ENCODE measurements around the gene MED28.

- TF ChIP-seq, protein P1, sequence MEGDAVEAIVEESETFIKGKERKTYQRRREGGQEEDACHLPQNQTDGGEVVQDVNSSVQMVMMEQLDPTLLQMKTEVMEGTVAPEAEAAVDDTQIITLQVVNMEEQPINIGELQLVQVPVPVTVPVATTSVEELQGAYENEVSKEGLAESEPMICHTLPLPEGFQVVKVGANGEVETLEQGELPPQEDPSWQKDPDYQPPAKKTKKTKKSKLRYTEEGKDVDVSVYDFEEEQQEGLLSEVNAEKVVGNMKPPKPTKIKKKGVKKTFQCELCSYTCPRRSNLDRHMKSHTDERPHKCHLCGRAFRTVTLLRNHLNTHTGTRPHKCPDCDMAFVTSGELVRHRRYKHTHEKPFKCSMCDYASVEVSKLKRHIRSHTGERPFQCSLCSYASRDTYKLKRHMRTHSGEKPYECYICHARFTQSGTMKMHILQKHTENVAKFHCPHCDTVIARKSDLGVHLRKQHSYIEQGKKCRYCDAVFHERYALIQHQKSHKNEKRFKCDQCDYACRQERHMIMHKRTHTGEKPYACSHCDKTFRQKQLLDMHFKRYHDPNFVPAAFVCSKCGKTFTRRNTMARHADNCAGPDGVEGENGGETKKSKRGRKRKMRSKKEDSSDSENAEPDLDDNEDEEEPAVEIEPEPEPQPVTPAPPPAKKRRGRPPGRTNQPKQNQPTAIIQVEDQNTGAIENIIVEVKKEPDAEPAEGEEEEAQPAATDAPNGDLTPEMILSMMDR (conservative IDR thresholded peaks at IDR 0.05; ENCODE audit: low read depth, low read length): no peak
- no peak for TF ChIP-seq RFX5 (IDR thresholded peaks at IDR 0.05; ENCODE audit: low read depth, low read length)
- TF ChIP-seq, protein P2, sequence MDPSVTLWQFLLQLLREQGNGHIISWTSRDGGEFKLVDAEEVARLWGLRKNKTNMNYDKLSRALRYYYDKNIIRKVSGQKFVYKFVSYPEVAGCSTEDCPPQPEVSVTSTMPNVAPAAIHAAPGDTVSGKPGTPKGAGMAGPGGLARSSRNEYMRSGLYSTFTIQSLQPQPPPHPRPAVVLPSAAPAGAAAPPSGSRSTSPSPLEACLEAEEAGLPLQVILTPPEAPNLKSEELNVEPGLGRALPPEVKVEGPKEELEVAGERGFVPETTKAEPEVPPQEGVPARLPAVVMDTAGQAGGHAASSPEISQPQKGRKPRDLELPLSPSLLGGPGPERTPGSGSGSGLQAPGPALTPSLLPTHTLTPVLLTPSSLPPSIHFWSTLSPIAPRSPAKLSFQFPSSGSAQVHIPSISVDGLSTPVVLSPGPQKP (IDR thresholded peaks at IDR 0.05; ENCODE audit: borderline replicate concordance, low read depth, low read length): no peak
- TF ChIP-seq SMC3 (IDR thresholded peaks at IDR 0.05; ENCODE audit: low read depth, low read length): no peak
Measured at GRCh38 chr4:17662694-17663093, 48.3 kb downstream of the MED28 start.
